Islet of Langerhans (tissue), 1 donor: ENCODE measurements around the gene MYBPH.

Experiments
- FAIRE-seq: peaks from one replicate; lab custom pipeline; 2011; peaks lifted over from hg19 to GRCh38; lab: Jason Lieb, UNC

Gene MYBPH

DNA sequence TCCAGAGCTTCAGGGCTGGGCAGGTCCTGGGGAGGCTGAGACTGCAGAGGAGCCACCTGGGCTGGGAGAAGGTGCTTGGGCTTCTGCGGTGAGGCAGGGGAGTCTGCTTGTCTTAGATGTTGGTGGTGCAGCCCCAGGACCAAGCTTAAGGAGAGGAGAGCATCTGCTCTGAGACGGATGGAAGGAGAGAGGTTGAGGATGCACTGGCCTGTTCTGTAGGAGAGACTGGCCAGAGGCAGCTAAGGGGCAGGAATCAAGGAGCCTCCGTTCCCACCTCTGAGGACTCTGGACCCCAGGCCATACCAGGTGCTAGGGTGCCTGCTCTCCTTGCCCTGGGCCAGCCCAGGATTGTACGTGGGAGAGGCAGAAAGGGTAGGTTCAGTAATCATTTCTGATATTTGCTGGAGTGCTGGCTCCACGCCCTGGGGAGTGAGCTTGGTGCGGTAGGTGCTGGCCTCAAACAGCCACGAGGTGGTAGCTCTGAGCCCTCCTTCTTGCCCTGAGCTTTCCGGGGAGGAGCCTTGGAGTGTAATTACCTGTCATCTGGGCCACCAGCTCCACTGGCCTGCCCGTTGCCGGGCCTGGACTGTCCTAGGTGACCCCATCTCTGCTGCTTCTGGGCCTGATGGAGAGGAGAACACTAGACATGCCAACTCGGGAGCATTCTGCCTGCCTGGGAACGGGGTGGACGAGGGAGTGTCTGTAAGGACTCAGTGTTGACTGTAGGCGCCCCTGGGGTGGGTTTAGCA is 9.3 kb downstream of the MYBPH start:
- FAIRE-seq, result no peak

GRCh38 chr1:203165800-203166161 is 9.8 kb downstream of the MYBPH start:
- no peak for FAIRE-seq

GRCh38 chr1:203165101-203165799 is 10.4 kb downstream of the MYBPH start:
- no peak for FAIRE-seq

- FAIRE-seq, result no peak
These were observed 11.6 kb downstream of the MYBPH start for GRCh38 chr1:203163891-203164635.

- no peak for FAIRE-seq
These were observed 13.2 kb downstream of the MYBPH start for GRCh38 chr1:203162403-203162802.

DNA sequence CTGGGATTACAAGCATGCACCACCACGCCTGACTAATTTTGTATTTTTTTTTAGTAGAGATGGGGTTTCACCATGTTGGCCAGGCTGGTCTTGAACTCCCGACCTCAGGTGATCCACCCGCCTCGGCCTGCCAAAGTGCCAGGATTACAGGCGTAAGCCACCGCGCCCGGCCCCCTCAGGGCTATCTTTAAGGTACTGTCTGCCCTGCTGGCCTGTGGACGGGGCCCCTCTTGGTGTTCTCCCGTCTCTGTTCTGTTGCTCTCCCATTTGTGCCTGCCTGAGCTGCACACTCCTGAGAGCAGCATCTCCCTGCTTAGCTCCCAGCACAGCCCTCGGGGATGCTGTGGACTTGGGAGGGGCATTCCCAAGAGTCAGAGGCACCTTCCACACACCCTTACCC is 13.9 kb downstream of the MYBPH start:
- FAIRE-seq, result no peak

DNA sequence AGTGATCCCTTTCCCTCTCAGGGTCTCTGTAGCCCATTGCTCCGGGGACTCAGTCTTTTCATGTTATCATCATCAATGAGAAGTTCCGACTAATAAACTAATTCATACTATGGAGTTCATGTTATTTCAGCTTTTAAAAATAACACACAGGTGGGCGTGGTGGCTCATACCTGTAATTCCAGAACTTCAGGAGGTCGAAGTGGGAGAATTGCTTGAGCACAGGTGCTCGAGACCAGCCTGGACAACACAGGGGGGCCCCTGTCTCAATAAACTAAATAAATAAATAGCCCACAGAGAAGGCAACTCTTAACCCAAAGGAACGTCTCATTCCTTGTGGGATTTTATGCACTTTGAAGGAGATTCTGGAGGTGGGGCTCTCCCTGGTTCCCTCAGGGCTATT is 14.5 kb downstream of the MYBPH start:
- FAIRE-seq, result no peak

DNA sequence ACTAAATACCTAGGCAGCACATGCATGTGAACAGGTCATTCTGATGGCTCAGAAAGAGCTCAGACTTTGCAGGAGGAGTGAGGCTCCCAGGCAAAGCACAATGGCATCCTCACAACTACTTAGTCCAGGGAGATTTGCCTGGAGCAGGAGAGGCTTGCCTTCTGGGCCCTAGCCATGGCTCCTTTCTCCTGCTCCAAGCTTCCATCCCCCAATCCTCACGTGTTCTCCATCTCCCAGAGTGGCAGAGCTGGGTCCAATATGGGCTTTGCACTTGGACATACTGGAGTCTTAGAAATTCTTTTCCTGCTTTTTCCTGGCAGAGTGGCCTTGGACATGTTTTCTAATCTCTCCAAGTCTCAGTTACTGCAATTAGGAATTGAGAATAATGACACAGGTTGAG is 15.8 kb downstream of the MYBPH start:
- no peak for FAIRE-seq

DNA sequence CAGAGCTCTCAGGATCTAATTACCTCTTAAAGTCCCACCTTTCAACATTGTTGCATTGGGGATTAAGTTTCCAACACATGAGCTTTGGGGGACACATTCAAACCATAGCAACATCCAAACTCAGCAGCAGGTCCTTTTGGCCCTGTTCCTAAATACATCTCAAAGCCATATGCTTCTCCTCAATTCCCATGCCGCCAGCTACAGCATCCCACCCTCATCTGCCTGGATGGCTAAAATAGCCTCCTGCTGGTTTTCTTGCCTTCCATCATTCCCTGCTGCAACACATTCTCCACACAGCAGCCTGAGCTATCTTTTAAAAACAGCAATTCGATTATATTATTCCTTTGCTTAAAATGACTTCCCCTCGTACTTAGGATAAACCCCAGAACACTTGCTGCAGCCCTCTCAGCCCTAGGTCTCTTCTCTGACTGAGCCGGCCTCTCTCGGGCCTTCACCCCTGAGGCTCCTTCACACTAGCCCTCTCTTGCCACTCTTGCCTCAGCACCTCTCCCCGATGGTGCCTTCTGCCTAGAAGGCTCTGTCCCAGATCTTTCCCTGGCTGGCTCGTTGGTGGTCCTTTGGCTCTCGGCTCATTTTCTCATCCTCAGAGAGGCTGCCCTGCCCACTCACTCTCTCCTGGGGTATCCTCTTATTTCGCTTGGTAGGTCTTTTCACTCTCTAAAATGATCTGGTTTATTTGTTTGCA is 16.5 kb downstream of the MYBPH start:
- no peak for FAIRE-seq

DNA sequence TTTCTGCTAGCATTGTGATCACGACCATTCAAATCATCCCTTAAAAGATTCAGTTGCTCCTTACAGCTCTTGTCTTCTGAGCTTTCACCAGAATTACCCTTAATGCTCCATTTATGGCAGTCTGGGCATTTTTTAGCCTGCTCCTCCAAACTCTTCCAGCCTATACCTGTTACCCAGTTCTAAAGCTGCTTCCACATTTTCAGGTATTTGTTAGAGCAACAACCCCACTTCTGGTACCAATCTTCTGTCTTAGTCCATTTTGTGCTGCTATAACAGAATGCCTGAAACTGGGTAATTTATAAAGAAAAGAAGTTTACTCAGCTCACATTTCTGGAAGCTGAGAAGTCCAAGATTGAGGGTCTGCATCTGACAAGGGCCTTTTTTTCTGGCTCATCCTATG is 17.2 kb downstream of the MYBPH start:
- FAIRE-seq, result no peak

DNA sequence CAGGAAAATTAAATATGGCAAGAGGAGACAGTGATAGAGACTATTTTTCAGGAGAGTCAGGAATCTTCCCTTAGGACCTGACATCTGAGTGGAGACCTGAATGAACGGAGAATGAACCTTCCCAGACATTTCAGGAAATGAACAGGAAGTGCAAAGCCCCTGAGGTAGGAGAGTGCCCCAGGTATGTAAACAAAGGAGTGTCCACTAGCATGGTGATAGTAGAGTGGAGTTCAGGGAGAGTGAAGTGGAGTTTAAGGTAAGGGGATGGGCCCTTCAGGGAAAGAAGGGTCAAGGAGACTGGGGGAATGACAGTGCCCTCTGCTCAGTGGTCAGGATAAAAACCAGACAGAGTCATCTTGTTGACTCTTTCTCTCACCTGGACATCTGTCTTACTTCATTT is 19.3 kb downstream of the MYBPH start:
- no peak for FAIRE-seq

DNA sequence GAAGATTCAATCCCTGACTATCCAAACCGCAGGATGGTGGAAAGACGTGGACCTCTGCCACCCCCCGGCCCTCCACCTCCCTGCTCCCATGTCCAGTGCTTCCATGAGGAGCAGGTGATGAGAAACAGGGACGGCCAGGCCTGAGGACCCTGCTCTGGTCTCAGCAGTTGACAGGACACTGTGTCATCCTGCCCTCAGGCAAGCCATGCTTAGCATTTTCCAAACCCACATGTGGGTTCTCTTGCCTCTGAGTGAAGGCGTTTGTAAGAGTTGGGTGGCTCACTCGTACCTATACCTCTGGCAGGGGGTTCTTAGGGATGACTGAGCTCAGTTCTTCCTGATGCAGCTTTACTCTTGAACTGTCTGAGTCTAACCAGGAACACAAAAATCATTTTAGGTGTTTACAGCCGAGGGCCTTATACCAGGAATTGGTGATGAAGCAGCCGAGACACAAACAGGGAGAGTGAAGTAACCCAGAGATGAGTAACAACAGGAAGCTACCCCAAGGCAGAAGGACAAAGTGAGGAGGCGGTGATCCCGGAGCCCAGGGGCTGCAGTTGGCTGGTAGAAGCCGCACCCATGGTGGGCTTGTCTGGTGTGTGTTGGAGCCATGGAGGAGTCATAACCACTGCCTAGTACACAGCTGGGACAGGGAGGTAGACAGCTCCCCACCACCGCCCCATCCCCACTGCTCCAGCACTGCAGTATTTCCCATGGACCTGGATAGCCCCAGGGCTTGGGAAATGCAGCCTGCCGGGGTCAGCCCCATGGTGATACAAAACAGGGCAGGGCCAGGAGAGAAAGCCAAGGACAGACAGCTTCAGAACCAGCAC is 21.4 kb downstream of the MYBPH start:
- FAIRE-seq, result no peak

- no peak for FAIRE-seq
These were observed 22.3 kb downstream of the MYBPH start for GRCh38 chr1:203153051-203153988.

DNA sequence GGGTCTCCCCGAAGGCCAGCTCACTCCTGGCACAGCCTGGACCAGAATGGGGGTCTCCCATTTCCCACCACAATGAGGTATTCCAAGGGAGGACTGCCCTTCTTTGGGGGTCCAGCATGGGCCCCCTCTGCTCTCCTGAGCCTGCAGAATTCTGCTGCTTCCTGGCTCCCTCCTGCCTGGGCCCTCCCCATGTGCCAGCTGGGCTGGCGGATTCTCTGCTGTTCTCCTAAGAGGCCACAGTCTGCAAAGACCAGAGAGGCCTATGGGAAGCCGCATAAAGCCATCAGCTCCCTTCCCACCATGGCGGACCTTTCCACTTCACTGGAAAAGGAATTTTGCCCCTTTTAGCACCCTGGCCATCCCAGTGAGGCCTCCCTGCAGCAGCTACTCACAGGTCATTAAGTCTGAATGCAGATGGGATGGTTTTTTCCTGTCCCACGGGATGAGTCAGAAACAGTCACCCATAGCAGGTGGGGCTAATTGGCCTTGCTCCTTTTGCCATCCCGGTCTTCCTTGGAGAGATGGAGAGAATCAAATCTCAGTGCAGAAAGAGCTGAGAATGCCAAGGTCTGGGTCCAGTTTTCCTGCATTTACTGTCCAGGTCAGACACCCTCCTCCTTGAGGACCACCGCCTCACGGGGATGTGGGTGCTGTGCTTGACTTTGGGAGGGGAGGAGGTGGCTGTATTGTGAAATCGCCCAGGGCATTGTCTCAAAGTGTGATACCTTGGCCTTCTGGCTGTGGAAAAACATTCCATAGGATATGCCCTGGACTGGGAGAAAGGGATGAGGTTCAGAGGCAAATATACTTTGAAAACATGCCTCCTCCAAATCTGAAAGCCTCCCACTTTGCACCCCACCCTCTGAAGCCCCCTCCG is 23.2 kb downstream of the MYBPH start:
- FAIRE-seq, result no peak

GRCh38 chr1:203151362-203152157 is 24.1 kb downstream of the MYBPH start:
- no peak for FAIRE-seq

DNA sequence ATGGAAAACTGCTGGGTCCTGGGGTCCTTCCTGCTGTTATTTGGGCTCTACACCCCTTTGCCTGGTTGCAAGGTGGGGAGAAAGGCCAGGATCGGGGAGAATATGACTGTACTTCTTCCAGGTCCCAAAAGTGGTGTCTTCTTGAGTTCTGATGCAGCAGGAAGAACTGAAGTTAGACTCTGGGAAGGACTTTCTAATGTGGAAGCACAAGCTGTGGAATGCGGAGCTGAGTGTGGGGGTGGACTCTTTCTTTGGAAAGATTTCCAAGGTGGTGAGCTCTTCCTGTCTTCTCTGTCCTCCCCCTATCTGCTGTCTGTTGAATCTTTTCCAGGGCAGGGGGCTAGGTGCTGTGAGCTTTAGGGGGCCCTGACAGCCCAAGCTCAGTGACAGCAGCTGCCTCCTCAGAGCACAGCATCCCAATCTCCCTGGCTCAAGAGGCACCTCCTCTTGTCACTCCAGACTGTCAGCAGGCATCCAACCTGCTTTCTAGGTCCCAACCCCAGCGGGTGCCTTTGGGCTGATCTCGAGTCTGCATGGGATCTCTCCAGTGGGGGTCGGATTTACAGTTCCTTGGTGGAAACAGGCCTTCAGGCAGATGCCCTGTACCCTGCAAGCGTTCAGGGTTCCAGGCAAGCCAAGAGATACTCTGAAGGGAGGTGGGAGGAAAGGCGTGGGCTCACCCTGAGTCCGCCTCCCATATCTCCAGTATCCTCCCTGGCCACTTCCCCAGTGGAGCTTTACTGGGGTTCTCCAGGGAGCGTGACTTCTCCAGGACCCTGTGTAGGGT is 24.9 kb downstream of the MYBPH start:
- no peak for FAIRE-seq

GRCh38 chr1:203149188-203149840 is 26.3 kb downstream of the MYBPH start:
- FAIRE-seq, result no peak
